Superior temporal gyrus (tissue), 1 donor: Measurements from ENCODE around the gene SETD2.
"Not testable (repeated sequence)": the region's sequence is repeated elsewhere in the genome, so short reads cannot be mapped to it uniquely, and the experiment has no call there.

ENCODE experiments used
- DNase-seq: peaks from one replicate; pipeline ENCODE4 v3.0.0-alpha.2; 2016; ENCODE audit errors: extremely low spot score

The SETD2 gene

GRCh38 chr3:47152578-47152977 lies 11.3 kb downstream of the SETD2 start:
- DNase-seq: no peak

GRCh38 chr3:47151836-47152235 lies 12.1 kb downstream of the SETD2 start:
- DNase-seq: no peak

GRCh38 chr3:47149339-47149933 lies 14.5 kb downstream of the SETD2 start:
- DNase-seq: no peak

- DNase-seq: no peak
These were observed 18.6 kb downstream of the SETD2 start for GRCh38 chr3:47145272-47145671.

DNA sequence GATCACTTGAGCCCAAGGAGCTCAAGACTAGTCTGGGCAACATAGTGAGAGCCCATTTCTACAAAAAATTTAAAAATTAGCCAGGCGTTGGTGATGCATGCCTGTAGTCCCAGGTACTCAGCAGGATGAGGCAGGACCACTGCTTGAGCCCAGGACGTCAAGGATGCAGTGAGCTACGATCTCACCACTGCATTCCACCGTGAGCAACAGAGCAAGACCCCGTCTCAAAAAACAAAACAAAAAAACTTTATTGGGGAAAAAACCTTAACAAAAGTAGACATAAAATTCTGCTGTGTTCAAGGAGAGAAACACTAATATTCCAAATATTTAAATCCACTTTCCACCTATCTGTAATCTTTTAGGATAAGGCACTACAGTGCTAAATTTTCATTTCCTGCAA lies 20.8 kb downstream of the SETD2 start:
- DNase-seq: no peak

- not testable (repeated sequence) for DNase-seq
These were observed 21.4 kb downstream of the SETD2 start for GRCh38 chr3:47142536-47142935.

DNA sequence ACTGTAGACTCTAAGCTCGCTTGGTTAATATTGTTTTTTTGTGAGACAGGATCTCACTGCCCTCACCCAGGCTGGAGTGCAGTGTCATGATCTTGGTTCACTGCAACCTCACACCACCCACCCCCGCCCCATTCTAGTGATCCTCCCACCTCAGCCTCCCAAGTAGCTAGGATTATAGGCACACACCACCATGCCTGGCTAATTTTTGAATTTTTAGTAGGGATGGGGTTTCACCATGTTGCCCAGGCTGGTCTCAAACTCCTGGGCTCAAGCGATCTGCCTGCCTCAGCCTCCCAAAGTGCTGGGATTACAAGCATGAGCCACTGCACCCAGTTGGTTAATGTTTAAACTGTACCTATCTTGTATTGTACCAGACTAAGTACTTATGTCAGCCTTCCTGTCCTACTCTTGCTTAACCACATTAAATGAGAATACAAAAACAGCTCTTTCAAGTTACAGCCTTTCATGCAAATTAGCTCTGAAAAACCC lies 22.9 kb downstream of the SETD2 start:
- DNase-seq: not testable (repeated sequence)

DNA sequence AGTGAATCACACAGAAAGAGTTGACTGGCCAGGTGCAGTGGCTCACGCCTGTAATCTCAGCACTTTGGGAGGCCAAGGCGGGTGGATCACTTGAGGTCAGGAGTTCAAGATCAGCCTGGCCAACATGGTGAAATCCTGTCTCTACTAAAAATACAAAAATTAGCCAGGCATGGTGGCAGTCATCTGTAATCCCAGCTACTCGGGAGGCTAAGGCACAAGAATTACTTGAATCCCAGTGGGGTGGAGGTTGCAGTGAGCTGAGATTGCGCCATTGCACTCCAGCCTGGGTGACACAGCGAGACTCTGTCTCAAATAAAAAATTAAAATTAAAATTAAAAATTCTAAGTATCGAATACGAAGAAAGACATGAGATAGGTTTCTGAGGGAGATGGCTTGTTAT lies 23.4 kb downstream of the SETD2 start:
- not testable (repeated sequence) for DNase-seq

DNA sequence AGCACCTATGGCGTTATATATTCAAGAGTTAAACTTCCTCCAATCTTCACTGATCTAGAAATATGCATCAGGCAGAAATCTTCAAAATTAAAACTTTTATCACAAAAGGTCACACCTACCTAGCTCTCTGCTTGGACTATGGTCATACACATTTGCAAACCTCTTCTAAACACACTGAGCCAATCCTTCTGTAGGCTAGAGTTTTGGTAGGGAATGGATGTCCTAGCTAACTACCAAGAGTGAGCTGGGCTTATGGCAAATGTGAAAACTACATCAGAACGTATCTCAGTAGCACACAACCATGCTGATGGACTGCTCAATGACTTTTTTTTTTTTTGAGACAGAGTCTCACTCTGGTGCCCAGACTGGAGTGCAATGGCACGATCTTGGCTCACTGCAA lies 29.6 kb downstream of the SETD2 start:
- no peak for DNase-seq

DNA sequence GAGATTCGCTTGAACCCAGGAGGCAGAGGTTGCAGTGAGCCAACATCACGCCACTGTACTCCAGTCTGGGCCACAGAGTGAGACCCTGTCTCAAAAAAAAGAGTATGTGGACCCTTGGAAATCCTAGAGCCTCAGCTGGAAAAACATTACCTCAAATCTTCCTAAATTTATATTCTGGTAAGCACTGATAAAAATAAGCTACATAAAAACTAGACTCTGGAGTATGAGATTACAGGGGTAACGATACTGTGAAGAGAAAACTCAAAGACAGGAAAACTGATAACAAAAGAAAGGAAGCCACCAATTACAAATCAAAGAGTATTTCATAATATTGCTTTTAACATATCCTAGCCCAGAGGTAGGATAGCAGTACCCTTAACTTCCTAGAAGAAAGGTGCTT lies 30.3 kb downstream of the SETD2 start:
- no peak for DNase-seq

- DNase-seq: no peak
These were observed 33.4 kb downstream of the SETD2 start for GRCh38 chr3:47130557-47130956.

GRCh38 chr3:47128137-47128536 lies 35.8 kb downstream of the SETD2 start:
- no peak for DNase-seq

- no peak for DNase-seq
These were observed 40.1 kb downstream of the SETD2 start for GRCh38 chr3:47123857-47124256.

- no peak for DNase-seq
These were observed 42.5 kb downstream of the SETD2 start for GRCh38 chr3:47121409-47121808.

DNA sequence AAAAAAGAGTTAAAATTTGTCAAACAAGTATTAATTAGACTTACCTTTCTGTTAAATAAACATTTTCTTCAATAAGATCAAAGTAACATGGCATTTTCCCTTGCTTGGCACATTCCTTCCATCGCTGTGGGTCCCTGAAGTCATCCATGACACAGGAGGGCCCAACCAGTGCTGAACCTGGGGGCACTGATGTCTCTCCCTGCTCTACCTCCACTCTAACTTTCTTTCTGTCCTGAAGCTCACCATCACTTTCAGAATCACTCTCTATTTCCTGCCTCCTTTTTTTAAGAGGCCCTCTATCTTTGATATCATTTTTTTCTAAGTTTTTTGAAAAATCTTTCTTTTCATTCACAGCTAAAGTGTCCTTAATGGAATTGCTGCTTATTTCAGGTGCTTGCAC lies 43.8 kb downstream of the SETD2 start:
- DNase-seq: no peak

DNA sequence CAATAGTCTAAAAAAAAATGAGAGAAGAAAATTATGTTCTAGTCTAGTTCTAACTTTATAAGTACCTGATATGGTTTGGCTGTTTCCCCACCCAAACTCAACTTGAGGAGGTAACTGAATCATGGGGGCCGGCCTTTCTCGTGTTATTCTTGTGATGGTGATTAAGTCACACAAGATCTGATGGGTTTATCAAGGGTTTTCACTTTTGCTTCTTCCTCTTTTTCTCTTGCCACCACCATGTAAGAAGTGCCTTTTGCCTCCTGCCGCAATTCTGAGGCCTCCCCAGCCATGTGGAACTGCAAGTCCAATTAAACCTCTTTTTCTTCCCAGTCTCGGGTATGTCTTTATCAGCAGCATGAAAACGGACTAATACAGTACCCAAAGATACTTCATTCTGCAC lies 44.5 kb downstream of the SETD2 start:
- DNase-seq: not testable (repeated sequence)

GRCh38 chr3:47117807-47118364 lies 46.0 kb downstream of the SETD2 start:
- no peak for DNase-seq

DNA sequence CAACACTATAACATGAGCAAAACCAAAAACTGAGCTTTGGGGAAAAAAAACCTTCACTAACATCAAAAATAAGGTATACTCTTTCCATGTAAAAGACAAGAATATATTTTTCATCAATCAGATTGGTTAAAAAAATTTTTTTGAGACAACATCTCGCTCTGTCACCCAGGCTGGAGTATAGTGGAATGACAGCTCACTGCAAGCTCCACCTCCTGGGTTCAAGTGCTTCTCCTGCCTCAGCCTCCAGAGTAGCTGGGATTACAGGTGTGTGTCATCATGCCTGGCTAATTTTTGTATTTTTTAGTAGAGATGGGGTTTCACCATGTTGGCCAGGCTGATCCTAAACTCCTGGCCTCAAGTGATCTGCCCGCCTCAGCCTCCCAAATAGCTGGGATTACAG lies 48.4 kb downstream of the SETD2 start:
- DNase-seq: not testable (repeated sequence)

- DNase-seq: no peak
These were observed 50.1 kb downstream of the SETD2 start for GRCh38 chr3:47113669-47114365.

- DNase-seq: no peak
These were observed 50.9 kb downstream of the SETD2 start for GRCh38 chr3:47112997-47113396.

- DNase-seq: no peak
These were observed 54.5 kb downstream of the SETD2 start for GRCh38 chr3:47109393-47109792.

DNA sequence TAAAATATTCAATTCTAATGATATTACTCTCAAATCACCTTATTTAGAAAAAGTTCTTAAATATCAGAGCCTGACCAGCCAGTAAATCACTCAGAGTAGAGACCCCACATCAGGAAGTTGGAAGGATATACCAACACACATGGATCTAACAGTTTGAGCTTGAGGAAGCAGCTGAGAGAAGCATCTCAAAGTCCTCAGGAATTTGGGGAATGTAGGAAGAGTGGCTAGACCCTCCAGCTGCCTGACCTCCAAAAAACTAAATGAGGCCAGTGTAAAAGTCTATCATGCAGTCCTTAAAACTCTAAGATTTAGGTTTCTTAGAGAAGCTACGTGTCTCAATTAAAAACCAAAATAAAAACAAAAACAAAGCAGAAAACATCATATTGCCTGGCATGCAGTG lies 55.4 kb downstream of the SETD2 start:
- DNase-seq: no peak

DNA sequence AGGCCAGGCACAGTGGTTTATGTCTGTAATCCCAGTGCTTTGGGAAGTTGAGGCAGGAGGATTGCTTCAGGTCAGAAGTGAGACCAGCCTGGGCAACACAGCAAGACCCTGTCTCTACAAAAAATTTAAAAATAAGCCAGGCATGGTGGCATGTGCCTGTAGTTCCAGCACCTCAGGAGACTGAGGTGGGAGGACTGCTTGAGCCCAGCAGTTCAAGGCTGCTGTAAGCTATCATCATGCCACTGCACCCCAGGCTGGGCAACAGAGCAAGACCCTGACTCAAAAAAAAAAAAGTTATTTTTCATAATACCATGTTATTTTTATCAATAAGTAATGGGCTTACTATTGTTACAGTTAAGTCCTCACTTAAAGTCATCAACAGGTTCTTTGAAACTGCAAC lies 59.7 kb downstream of the SETD2 start:
- DNase-seq: no peak
